ENCODE data around the gene RABGEF1.

- no peak for TF ChIP-seq CTCF (IDR thresholded peaks at IDR 0.05)
- no peak for TF ChIP-seq POLR2AphosphoS5 (IDR thresholded peaks at IDR 0.05; ENCODE audit: low read depth, low read length)
- no peak for TF ChIP-seq SIN3A (IDR thresholded peaks at IDR 0.05; ENCODE audit: borderline replicate concordance, insufficient read depth, low read depth, low read length)
Observed at GRCh38 chr7:66725843-66726242, 14.7 kb upstream of the RABGEF1 start.

Measured in Panc1 (cell line).